GM15510 (cell line): ENCODE data around the gene MFSD12.

Experiments
- POLR2A ChIP-seq: IDR thresholded peaks from 3 replicates; pipeline ENCODE4 v1.6.1; 2011; ENCODE audit warnings: borderline replicate concordance; ENCODE audit not compliant: insufficient read length; ENCODE audit errors: extremely low read depth

The MFSD12 gene

GRCh38 chr19:3535981-3536380 is 21.4 kb downstream of the MFSD12 start:
- no peak for TF ChIP-seq POLR2A

DNA sequence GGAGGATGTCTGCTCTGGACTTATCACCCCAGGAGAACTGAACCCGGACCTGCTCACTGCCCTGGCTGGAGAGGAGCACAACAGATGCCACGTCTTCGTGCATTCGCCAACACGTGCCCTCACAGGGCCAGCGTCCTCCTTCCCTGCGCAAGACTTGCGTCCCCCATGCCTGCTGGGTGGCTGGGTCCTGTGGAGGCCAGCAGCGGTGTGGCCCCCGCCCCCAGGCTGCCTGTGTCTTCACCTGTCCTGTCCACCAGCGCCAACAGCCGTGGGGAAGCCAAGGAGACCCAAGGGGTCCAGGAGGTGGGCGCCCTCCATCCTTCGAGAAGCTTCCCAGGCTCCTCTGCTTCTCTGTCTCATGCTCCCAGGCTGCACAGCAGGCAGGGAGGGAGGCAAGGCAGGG is 21.8 kb downstream of the MFSD12 start:
- peak; percentile 14 for TF ChIP-seq POLR2A

- no peak for TF ChIP-seq POLR2A
These were observed 22.2 kb downstream of the MFSD12 start for GRCh38 chr19:3535235-3535535.

DNA sequence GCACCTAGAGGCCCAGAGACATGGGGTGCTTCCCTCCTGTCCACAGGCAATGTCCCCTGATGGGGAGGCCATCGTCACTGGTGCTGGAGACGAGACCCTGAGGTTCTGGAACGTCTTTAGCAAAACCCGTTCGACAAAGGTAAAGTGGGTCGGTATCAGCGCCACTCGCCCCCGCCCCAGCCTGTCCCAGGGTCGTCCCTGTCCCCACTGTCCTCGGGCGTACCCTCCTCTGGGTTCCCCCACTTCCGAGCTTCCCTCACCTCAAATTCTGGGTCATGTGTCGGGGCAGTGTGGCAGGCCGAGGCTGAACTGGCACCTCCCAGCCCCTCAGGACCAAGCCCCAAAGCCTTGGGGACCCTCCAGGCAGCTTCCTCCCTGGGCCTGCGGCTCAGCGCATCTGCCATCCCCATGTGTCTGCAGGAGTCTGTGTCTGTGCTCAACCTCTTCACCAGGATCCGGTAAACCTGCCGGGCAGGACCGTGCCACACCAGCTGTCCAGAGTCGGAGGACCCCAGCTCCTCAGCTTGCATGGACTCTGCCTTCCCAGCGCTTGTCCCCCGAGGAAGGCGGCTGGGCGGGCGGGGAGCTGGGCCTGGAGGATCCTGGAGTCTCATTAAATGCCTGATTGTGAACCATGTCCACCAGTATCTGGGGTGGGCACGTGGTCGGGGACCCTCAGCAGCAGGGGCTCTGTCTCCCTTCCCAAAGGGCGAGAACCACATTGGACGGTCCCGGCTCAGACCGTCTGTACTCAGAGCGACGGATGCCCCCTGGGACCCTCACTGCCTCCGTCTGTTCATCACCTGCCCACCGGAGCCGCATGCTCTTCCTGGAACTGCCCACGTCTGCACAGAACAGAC is 22.8 kb downstream of the MFSD12 start:
- no peak for TF ChIP-seq POLR2A

- no peak for TF ChIP-seq POLR2A
These were observed 23.7 kb downstream of the MFSD12 start for GRCh38 chr19:3533563-3534216.

DNA sequence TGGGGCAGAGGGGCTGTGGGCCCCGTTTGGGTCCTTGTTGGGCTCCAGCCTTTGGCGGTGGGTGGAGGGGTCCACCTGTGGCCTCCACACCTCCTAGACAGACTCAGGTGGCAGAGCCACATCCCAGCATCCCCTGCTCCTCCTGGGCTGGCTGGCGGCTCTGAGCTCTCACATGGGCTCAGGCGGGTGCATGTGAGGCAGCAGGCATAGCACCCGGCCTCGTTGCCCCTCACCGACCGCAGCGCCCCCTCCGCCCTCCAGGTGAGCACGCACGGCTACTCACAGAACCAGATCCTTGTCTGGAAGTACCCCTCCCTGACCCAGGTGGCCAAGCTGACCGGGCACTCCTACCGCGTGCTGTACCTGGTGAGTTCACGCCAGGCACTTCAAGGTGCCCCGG is 24.4 kb downstream of the MFSD12 start:
- TF ChIP-seq POLR2A = no peak

DNA sequence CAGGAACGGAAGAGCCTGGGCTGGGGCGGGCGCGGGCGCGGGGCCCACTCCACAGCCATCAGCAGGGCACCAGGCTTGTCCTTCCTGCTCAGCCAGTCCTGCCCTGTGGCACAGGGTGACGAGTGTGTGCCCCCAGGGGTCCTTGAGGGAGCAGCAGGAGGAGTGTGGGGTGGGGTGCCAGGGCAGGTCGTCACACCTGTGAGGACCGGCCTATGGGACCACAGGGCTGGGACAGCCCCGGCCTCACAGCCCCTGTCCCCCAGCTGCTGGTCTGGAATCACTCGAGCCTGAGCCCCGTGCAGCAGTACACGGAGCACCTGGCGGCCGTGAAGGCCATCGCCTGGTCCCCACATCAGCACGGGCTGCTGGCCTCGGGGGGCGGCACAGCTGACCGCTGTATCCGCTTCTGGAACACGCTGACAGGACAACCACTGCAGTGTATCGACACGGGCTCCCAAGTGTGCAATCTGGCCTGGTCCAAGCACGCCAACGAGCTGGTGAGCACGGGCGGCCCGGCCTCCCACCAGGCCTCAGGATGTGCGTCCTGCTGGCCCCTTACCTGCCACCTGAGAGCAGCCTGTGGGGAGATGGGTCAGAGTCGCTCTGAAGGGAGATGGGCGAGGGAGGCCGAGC is 25.1 kb downstream of the MFSD12 start:
- no peak for TF ChIP-seq POLR2A

DNA sequence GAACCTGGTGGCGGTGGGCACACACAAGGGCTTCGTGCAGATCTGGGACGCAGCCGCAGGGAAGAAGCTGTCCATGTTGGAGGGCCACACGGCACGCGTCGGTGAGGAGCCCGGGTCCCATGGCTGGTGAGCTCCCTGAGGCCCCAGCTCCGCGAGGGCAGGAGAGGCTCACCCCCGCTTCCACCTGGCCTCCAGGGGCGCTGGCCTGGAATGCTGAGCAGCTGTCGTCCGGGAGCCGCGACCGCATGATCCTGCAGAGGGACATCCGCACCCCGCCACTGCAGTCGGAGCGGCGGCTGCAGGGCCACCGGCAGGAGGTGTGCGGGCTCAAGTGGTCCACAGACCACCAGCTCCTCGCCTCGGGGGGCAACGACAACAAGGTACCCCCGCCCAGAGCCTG is 25.7 kb downstream of the MFSD12 start:
- no peak for TF ChIP-seq POLR2A

DNA sequence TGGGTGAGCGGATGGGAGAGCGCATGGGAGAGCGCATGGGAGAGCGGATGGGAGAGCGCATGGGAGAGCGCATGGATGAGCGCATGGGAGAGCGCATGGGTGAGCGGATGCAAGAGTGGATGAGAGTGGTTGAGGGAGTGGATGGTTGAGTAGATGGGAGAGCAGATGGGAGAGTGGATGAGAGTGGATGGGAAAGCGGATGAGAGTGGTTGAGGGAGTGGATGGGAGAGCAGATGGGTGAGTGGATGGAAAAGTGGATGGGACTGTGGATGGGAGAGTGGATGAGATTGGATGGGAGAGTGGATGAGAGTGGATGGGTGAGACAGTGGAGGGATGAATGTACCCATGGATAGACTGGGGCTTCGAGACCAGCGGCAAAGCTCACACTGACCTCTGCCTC is 27.0 kb downstream of the MFSD12 start:
- TF ChIP-seq POLR2A = no peak

DNA sequence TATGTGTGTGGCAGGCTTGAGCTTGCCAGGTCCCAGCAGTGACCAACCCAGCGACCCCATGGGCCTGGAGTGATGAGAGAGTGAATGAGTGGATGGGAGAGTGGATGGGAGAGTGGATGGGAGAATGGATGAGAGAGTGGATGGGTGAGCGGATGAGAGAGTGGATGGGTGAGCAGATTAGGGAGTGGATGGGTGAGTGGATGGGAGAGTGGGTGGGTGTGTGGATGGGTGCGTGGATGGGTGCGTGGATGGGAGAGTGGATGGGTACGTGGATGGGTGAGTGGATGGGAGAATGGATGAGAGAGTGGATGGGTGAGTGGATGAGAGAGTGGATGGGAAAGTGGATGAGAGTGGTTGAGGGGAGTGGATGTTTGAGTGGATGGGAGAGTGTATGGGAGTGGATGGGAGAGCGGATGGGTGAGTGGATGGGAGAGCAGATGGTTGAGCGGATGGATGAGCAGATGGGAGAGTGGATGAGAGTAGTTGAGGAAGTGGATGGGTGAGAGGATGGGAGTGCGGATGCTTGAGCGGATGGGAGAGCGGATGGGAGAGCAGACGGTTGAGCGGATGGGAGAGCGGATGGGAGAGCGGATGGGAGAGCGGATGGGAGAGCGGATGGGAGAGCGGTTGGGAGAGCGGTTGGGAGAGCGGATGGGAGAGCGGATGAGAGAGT is 28.7 kb downstream of the MFSD12 start:
- TF ChIP-seq POLR2A = no peak

- no peak for TF ChIP-seq POLR2A
These were observed 29.3 kb downstream of the MFSD12 start for GRCh38 chr19:3528080-3528479.

- no peak for TF ChIP-seq POLR2A
These were observed 30.0 kb downstream of the MFSD12 start for GRCh38 chr19:3527238-3527910.

- no peak for TF ChIP-seq POLR2A
These were observed 30.7 kb downstream of the MFSD12 start for GRCh38 chr19:3526507-3527237.

- TF ChIP-seq POLR2A = no peak
These were observed 32.4 kb downstream of the MFSD12 start for GRCh38 chr19:3524904-3525451.

GRCh38 chr19:3524078-3524842 is 33.1 kb downstream of the MFSD12 start:
- TF ChIP-seq POLR2A = no peak
